Stimulated activated CD4-positive, alpha-beta T cell treated with anti-CD3 and anti-CD28 coated beads, Interleukin-1b, Interleukin-23, amount 100 ng/mL, for 4 hours (primary cell): ENCODE measurements around the gene ADAM15.

ENCODE experiments used
- DNase-seq, 2 donors: peaks; one replicate each; pipeline ENCODE4 v3.0.0-alpha.2; 2020; ENCODE audit warnings: low read depth in 2 of 2

Gene ADAM15

DNA sequence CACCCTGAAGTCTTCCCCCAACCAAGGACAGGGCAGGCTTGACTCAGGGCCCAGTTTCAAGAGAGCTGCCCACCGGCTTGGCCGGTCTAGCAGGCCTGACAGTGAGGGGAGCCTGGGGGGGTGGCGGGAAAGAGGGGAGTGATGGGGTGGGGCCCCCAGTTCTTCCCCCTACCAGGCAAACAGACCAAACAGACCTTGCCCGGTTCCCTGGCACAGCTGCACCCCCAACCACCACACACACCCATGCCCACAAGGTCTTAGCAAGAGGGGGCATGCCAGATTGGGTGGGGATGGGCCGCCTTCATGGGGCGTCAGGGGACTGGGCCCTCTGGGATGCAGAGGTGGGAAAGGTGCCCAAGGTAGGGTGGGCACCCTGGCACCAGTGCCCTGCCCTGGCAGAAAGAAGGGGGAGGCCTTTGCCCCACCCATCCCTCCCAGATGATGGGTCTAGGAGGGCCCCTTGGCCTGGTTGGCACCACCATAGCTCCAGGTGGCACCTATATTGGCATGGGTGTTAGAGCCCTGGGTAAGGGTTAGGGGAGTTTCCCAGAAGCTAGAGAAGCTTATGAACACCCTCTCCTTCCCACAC is 39.6 kb upstream of the ADAM15 start:
- no peak for DNase-seq

- DNase-seq, result no peak
These were observed 39.0 kb upstream of the ADAM15 start for GRCh38 chr1:155012026-155012546.

DNA sequence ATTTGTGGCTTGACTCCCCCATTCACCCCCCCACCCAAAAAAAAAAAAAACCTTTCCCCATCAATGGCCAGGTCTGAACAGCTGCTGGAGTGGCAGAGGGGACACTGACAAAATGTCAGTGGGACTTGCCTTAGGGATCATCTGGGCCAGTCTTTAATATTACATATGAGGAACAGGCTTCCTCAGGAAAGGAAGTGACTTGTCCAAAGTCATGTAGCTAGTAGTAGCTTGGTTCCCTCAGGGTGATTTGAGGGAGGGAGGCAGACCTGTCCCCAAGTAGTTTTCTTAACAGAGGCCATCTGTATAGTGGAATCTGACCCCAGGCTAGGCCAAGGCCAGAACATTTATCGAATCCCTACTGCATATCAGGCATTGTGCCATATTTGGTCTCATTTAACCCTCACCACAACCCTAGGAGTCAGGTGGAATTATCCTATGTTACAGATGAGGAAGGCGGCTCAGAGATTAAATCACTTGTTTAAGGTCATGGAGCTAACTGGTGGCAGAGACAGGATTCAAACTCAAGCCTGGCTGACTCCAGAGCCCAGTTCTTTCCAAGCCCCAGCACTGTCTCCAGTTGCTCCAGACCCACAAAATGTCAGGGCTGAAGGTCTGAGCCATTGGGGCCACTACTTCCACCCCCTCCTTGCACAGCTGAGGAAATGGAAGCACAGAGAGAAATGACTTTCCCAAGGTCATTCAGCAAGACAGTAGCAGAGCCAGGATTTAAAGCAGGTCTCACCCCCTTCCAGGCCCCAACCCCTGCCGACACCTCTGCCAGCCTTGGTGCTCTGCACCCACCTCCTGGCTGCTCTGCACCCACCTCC is 38.1 kb upstream of the ADAM15 start:
- DNase-seq, result no peak

DNA sequence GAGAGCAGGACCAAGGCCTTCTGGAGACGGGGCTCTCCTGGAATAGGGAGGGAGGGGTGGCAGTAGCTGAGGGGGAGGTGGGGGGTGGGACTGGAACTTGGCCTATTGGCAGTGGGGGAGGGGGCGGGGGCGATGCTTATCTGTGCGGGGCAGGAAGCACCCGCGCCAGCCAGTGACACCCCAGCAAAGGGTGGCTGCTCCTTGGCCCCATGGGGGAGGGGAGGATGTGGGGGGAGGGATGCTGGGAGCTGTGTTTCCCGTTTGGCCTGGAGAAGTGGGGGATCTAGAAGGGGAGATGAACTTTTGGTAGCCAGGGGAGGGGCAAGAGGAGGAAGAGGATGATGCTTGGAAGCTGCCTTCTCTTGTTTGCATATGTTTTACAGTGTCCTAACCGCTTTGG is 37.5 kb upstream of the ADAM15 start:
- DNase-seq, result no peak

- DNase-seq, result no peak
These were observed 36.2 kb upstream of the ADAM15 start for GRCh38 chr1:155014709-155015508.

- no peak for DNase-seq
These were observed 35.4 kb upstream of the ADAM15 start for GRCh38 chr1:155015527-155016230.

DNA sequence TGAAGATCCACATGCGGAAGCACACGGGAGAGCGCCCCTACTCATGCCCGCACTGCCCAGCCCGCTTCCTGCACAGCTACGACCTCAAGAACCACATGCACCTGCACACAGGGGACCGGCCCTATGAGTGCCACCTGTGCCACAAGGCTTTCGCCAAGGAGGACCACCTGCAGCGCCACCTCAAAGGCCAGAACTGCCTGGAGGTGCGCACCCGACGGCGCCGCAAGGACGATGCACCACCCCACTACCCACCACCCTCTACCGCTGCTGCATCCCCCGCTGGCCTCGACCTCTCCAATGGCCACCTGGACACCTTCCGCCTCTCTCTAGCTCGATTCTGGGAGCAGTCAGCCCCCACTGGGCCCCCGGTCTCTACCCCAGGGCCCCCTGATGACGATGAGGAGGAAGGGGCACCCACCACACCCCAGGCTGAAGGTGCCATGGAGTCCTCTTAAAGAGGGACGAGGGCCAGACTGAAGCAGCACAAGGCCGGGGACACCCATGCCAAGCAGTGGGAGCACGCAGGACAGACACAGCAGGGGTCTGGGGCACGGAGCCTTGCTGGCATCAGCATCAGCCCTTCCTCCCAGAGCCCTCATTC is 34.8 kb upstream of the ADAM15 start:
- DNase-seq, result no peak

- peak; percentile 89 to 91 for DNase-seq
These were observed 33.8 kb upstream of the ADAM15 start for GRCh38 chr1:155017041-155017945.

- DNase-seq, result no peak
These were observed 33.2 kb upstream of the ADAM15 start for GRCh38 chr1:155017946-155018316.

DNA sequence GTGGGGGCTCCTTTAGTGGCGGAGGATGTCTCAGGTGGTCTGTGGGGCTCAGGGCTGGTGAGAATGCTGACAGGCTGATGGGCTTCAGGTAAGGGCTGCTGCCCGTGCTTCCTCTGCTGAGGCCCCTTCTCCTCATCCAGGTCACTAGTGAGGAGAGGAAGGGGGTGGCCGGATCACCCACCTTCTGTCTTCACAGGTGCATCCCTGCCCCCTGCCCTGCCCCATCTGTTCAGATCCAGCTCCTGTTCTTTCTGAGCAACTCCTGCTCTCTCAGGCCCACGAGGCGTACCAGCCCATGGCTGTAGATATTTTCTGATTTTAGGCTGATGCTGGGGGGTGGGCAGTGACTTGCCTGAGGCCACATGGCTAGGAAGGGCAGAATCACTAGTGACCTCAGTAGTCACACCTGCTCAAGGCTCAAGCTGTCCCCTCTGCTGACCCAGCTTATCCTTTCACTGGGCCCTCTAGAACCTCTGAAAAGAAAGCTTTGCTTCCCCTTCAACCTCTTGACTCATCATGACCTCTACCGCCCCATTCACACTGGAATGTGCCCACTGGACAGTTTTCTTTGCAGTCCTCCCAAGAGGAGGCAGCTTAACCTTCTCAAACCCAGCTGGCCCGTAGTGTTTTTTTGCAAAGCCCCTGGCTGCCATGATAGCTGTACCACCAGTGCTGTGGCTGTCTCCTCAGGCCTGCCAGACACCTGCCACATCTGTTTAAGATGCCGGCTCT is 32.3 kb upstream of the ADAM15 start:
- no peak for DNase-seq

DNA sequence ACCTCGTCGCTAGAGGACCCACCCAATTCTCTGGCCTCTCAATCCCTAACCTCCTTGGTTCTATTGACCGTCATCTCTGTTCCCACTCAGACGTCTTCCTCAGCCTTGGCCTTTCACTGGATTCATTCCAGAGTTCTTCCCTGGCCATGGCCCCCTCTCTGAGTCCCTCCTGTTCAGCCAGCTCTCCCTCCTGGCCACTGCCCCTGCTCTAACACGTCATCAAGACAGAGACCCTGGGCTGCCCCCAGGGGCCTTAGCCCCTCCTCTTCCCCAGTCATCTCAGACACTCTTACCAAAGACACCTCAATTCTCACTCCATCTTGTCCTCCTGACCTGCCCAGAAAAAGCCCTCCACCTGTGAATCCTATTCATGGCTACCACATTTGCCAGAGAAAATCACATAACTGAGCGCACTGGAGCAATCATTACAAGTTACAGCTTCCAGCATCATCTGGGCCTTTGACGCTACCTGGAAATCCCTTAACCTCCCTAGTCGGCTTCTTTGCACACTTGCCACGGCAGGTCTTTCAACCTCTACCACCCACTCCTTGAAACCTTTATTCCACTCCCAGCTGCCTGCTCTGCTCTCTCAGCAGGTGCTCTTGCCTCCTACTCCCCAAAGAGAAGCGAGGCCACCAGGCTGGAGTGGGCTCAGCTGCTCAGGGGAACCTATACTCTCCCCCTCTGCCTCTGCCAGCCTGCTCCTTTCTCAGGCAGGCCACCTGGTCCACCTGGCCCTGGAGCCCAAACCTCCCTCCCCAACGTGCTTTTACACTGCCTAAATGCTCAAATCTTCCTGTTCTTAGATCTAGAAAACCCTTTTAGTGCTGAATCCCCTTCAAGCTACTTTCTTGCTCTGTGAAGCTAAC is 31.5 kb upstream of the ADAM15 start:
- no peak for DNase-seq

GRCh38 chr1:155022136-155022926 is 28.8 kb upstream of the ADAM15 start:
- DNase-seq, result no peak

- no peak for DNase-seq
These were observed 28.2 kb upstream of the ADAM15 start for GRCh38 chr1:155022927-155023236.

- no peak for DNase-seq
These were observed 27.5 kb upstream of the ADAM15 start for GRCh38 chr1:155023627-155024026.

GRCh38 chr1:155024315-155024714 is 26.8 kb upstream of the ADAM15 start:
- DNase-seq, result no peak

- no peak for DNase-seq
These were observed 25.0 kb upstream of the ADAM15 start for GRCh38 chr1:155026154-155026553.

GRCh38 chr1:155026588-155026987 is 24.5 kb upstream of the ADAM15 start:
- no peak for DNase-seq
